A673 (cell line): Measurements from ENCODE around the gene WDR26. TPM values are rescaled to one million over a fixed set of nuclear protein-coding genes. Genes with fewer than 3 reads are reported as not detected.
"Not testable (repeated sequence)": the region's sequence is repeated elsewhere in the genome, so short reads cannot be mapped to it uniquely, and the experiment has no call there.

Source experiments
- BruUV-seq: library from RNA; stranded (reverse); fragments of 400-500 nt; replicated peaks from 2 replicates; lab custom pipeline; 2021; lab: Mats Ljungman, UMichigan
- CTCF ChIA-PET: fragments of 300-600 bp; sonication (Branson Sonifier 250); formaldehyde crosslinking; loops from one replicate; lab custom pipeline; 2022; ENCODE audit warnings: antibody characterized with exemption; lab: Charles Lee
- POLR2A ChIA-PET: fragments of 300-600 bp; sonication (Branson Sonifier 250); formaldehyde crosslinking; loops from one replicate; lab custom pipeline; 2022; ENCODE audit warnings: antibody characterized with exemption; ENCODE audit not compliant: low non-redundant PET; lab: Charles Lee
- DNase-seq: peaks from one replicate; pipeline ENCODE4 v3.0.0-alpha.2; 2015; ENCODE audit warnings: low spot score
- H3K27ac ChIP-seq: fragments of 200-600 bp; sonication (generic); 2 replicates; pipeline ENCODE4 v1.5.1; 2016; ENCODE audit warnings: mixed run types, low read depth, mild to moderate bottlenecking, mixed read lengths, antibody characterized with exemption, low read length; ENCODE audit not compliant: poor library complexity, severe bottlenecking
- H3K27me3 ChIP-seq: fragments of 200-600 bp; sonication (generic); replicated peaks from 2 replicates; pipeline ENCODE4 v1.6.1; 2017; ENCODE audit warnings: mixed run types, low read depth, mild to moderate bottlenecking, mixed read lengths, antibody characterized with exemption, low read length; ENCODE audit not compliant: insufficient read depth, poor library complexity
- H3K36me3 ChIP-seq: fragments of 200-600 bp; sonication (generic); 2 replicates; pipeline ENCODE4 v1.6.1; 2016; ENCODE audit warnings: mixed run types, mild to moderate bottlenecking, mixed read lengths, antibody characterized with exemption, low read length; ENCODE audit not compliant: insufficient read depth, poor library complexity, severe bottlenecking
- H3K4me1 ChIP-seq: fragments of 200-600 bp; sonication (generic); 2 replicates; pipeline ENCODE4 v1.6.1; 2017; ENCODE audit warnings: mixed run types, mild to moderate bottlenecking, mixed read lengths, antibody characterized with exemption, low read length; ENCODE audit not compliant: insufficient read depth, poor library complexity, severe bottlenecking
- H3K4me3 ChIP-seq: fragments of 200-600 bp; sonication (generic); 2 replicates; pipeline ENCODE4 v1.5.1; 2016; ENCODE audit warnings: low read depth, mixed run types, mild to moderate bottlenecking, mixed read lengths, low read length; ENCODE audit not compliant: poor library complexity, severe bottlenecking
- H3K9me3 ChIP-seq: fragments of 200-600 bp; sonication (generic); 2 replicates; pipeline ENCODE4 v1.6.1; 2016; ENCODE audit warnings: mixed run types, low read depth, mild to moderate bottlenecking, mixed read lengths, antibody characterized with exemption, low read length; ENCODE audit not compliant: poor library complexity, severe bottlenecking
- CTCF ChIP-seq: fragments of 300-800, 200-600 bp; sonication (generic); conservative IDR thresholded peaks from 2 replicates; pipeline ENCODE4 v1.5.1; 2017; ENCODE audit warnings: low read depth, mild to moderate bottlenecking, antibody characterized with exemption, low read length, moderate library complexity, mixed read lengths
- EZH2 ChIP-seq: fragments of 200-600 bp; sonication (generic); IDR thresholded peaks from 2 replicates; pipeline ENCODE4 v1.6.1; 2017; ENCODE audit warnings: borderline replicate concordance, low read depth, mild to moderate bottlenecking, mixed read lengths, antibody characterized with exemption, low read length; ENCODE audit not compliant: poor library complexity, severe bottlenecking
- intact Hi-C: fragments of 100-400 bp; cut with micrococcal nuclease; formaldehyde crosslinking; loops from one replicate; pipeline ENCODE4 v1.10.0; 2022; ENCODE audit not compliant: unreplicated experiment
- total RNA-seq: library from RNA; stranded (reverse); gene quantifications from 2 replicates; pipeline ENCODE4 v1.2.3, GENCODE V29; 2021

WDR26 gene
- total RNA-seq, 1 experiment from 2014 or later: 73.5 TPM

GRCh38 chr1:224481601-224482000 lies 47.0 kb upstream of the WDR26 start:
- TF ChIP-seq CTCF: no peak
- no peak for TF ChIP-seq EZH2
- H3K4me1 ChIP-seq: no peaks in the 10 kb centered on the region
- H3K27ac ChIP-seq: no peak overlapping the region
- BruUV-seq: no TSS peak
- no peaks in the 10 kb centered on the region for H3K27me3 ChIP-seq
- H3K9me3 ChIP-seq: no peaks in the 10 kb centered on the region
- POLR2A ChIA-PET: no interaction called here
- no peak for DNase-seq
- CTCF ChIA-PET: no interaction called here
- H3K36me3 ChIP-seq: no peaks in the 10 kb centered on the region
- intact Hi-C loops: no loop called here
- H3K4me3 ChIP-seq: no peak overlapping the region

- BruUV-seq, H3K9me3 ChIP-seq, H3K4me1 ChIP-seq, POLR2A ChIA-PET, H3K36me3 ChIP-seq, intact Hi-C loops, H3K27ac ChIP-seq, CTCF ChIA-PET, H3K4me3 ChIP-seq, H3K27me3 ChIP-seq, DNase-seq: not testable (repeated sequence)
These were observed 46.4 kb upstream of the WDR26 start for GRCh38 chr1:224480888-224481459.

GRCh38 chr1:224480200-224480599 lies 45.6 kb upstream of the WDR26 start:
- CTCF ChIA-PET, BruUV-seq, POLR2A ChIA-PET, H3K4me1 ChIP-seq, H3K4me3 ChIP-seq, H3K27me3 ChIP-seq, H3K27ac ChIP-seq, intact Hi-C loops, H3K36me3 ChIP-seq, H3K9me3 ChIP-seq, DNase-seq: not testable (repeated sequence)

- no peaks in the 10 kb centered on the region for H3K9me3 ChIP-seq
- H3K36me3 ChIP-seq: no peaks in the 10 kb centered on the region
- DNase-seq: no peak
- ChIA-PET CTCF (no interaction called here), POLR2A (no interaction called here)
- TF ChIP-seq EZH2: no peak
- no peak for TF ChIP-seq CTCF
- no peak overlapping the region for H3K27ac ChIP-seq
- no peaks in the 10 kb centered on the region for H3K4me1 ChIP-seq
- H3K4me3 ChIP-seq: no peak overlapping the region
- no peaks in the 10 kb centered on the region for H3K27me3 ChIP-seq
- intact Hi-C loops: no loop called here
- BruUV-seq: no TSS peak
These were observed 38.2 kb upstream of the WDR26 start for GRCh38 chr1:224472806-224473205.
